Measurements from ENCODE around the gene LAMA3. TPM values are rescaled to one million over a fixed set of nuclear protein-coding genes. Genes with fewer than 3 reads are reported as not detected.

The LAMA3 gene
- total RNA-seq, 1 donor = 8.3 TPM

- Histone ChIP-seq H3K79me2 (ENCODE audit: insufficient read depth, low read length) (peaks cover 2% of the 10 kb centered on the region), H3K4me1 (ENCODE audit: insufficient read depth, low read length) (peaks cover 16% of the 10 kb centered on the region), H2AFZ (ENCODE audit: low read length) (peak overlapping the region; percentile 65), H3K9me3 (ENCODE audit: low read depth, low read length) (no peaks in the 10 kb centered on the region), H3K27me3 (ENCODE audit: insufficient read depth, low read length) (peaks cover 19% of the 10 kb centered on the region), H4K20me1 (ENCODE audit: insufficient read depth, low read length) (no peaks in the 10 kb centered on the region), H3K27ac (ENCODE audit: low read depth, low read length) (no peak overlapping the region), H3K4me3 (ENCODE audit: insufficient read depth, low read length) (peak overlapping the region; percentile 83), H3K36me3 (ENCODE audit: insufficient read depth, low read length) (no peaks in the 10 kb centered on the region), H3K4me2 (ENCODE audit: insufficient read depth, low read length) (peak overlapping the region; percentile 99)
- no peak for TF ChIP-seq CTCF (IDR thresholded peaks at IDR 0.05; ENCODE audit: extremely low read depth, low read depth, low read length)
- DNase-seq (ENCODE audit: insufficient read length, low spot score, missing footprints) = no peak
Observed at GRCh38 chr18:23661735-23662308, 27.4 kb upstream of the LAMA3 start.

- Histone ChIP-seq H3K79me2 (ENCODE audit: insufficient read depth, low read length) (no peaks in the 10 kb centered on the region), H3K4me3 (ENCODE audit: insufficient read depth, low read length) (peak within 1 kb of the TSS; percentile 83), H3K4me1 (ENCODE audit: insufficient read depth, low read length) (peaks cover 16% of the 10 kb centered on the region), H3K9me3 (ENCODE audit: low read depth, low read length) (no peaks in the 10 kb centered on the region), H3K4me2 (ENCODE audit: insufficient read depth, low read length) (peak within 1 kb of the TSS; percentile 99), H2AFZ (ENCODE audit: low read length) (peak within 1 kb of the TSS; percentile 96), H3K27ac (ENCODE audit: low read depth, low read length) (peak within 1 kb of the TSS; percentile 24), H3K36me3 (ENCODE audit: insufficient read depth, low read length) (no peaks in the 10 kb centered on the region), H3K27me3 (ENCODE audit: insufficient read depth, low read length) (peaks cover 24% of the 10 kb centered on the region), H4K20me1 (ENCODE audit: insufficient read depth, low read length) (no peaks in the 10 kb centered on the region)
- DNase-seq (ENCODE audit: insufficient read length, low spot score, missing footprints) = peak; percentile 92
- no peak for TF ChIP-seq CTCF (IDR thresholded peaks at IDR 0.05; ENCODE audit: extremely low read depth, low read depth, low read length)
Observed at GRCh38 chr18:23662309-23663263, 26.7 kb upstream of the LAMA3 start, which contains the start of gene ANKRD29. ANKRD29 (minus strand) TSS chr18:23662911; CDS start chr18:23662730, 181 bp downstream.

- no peaks in the 10 kb centered on the region for H3K9me3 ChIP-seq (ENCODE audit: low read depth, low read length)
- no peak for DNase-seq (ENCODE audit: insufficient read length, low spot score, missing footprints)
- no peaks in the 10 kb centered on the region for H3K36me3 ChIP-seq (ENCODE audit: insufficient read depth, low read length)
- no peak overlapping the region for H3K4me2 ChIP-seq (ENCODE audit: insufficient read depth, low read length)
- H3K27ac ChIP-seq (ENCODE audit: low read depth, low read length) = no peak overlapping the region
- peaks cover 14% of the 10 kb centered on the region for H3K4me1 ChIP-seq (ENCODE audit: insufficient read depth, low read length)
- TF ChIP-seq CTCF (IDR thresholded peaks at IDR 0.05; ENCODE audit: extremely low read depth, low read depth, low read length) = no peak
- H2AFZ ChIP-seq (ENCODE audit: low read length) = no peak overlapping the region
- H3K79me2 ChIP-seq (ENCODE audit: insufficient read depth, low read length) = no peaks in the 10 kb centered on the region
- H4K20me1 ChIP-seq (ENCODE audit: insufficient read depth, low read length) = no peaks in the 10 kb centered on the region
- H3K27me3 ChIP-seq (ENCODE audit: insufficient read depth, low read length) = peaks cover 35% of the 10 kb centered on the region
- H3K4me3 ChIP-seq (ENCODE audit: insufficient read depth, low read length) = no peak overlapping the region
Observed at GRCh38 chr18:23664674-23665073, 24.6 kb upstream of the LAMA3 start.

GRCh38 chr18:23667114-23667513 lies 22.1 kb upstream of the LAMA3 start:
- H3K27me3 ChIP-seq (ENCODE audit: insufficient read depth, low read length) = peaks cover 33% of the 10 kb centered on the region
- peaks cover 19% of the 10 kb centered on the region for H3K4me1 ChIP-seq (ENCODE audit: insufficient read depth, low read length)
- no peaks in the 10 kb centered on the region for H3K9me3 ChIP-seq (ENCODE audit: low read depth, low read length)
- H3K36me3 ChIP-seq (ENCODE audit: insufficient read depth, low read length) = no peaks in the 10 kb centered on the region
- H4K20me1 ChIP-seq (ENCODE audit: insufficient read depth, low read length) = no peaks in the 10 kb centered on the region
- H3K4me2 ChIP-seq (ENCODE audit: insufficient read depth, low read length) = no peak overlapping the region
- DNase-seq (ENCODE audit: insufficient read length, low spot score, missing footprints) = no peak
- H3K27ac ChIP-seq (ENCODE audit: low read depth, low read length) = no peak overlapping the region
- H2AFZ ChIP-seq (ENCODE audit: low read length) = no peak overlapping the region
- no peaks in the 10 kb centered on the region for H3K79me2 ChIP-seq (ENCODE audit: insufficient read depth, low read length)
- TF ChIP-seq CTCF (IDR thresholded peaks at IDR 0.05; ENCODE audit: extremely low read depth, low read depth, low read length) = no peak
- H3K4me3 ChIP-seq (ENCODE audit: insufficient read depth, low read length) = no peak overlapping the region
